Measurements from ENCODE around the gene MS4A6E.
"Not testable (repeated sequence)": the region's sequence is repeated elsewhere in the genome, so short reads cannot be mapped to it uniquely, and the experiment has no call there.

Gene MS4A6E

DNA sequence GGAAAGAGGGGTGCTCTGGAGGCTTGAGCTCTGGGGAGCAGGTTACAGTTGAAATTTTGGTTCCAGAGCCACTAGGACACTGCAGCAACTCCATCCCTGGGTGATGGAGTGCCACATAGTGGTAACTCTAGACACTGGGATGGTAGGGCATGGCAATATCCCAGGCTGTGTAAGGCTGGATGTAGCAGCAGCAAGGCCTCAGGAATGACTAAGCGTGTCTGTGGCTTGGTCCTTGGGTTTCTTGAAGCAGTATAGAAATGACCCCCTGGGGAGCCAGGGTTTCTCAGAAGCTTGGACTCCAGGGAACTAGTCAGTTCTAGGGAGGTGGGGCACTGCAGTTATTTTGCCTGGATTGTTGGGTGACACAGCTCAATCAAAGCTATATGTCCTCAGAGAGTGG is 38.5 kb upstream of the MS4A6E start:
- no peak overlapping the region for H3K4me3 ChIP-seq (ENCODE audit: severe bottlenecking)
- ATAC-seq (ENCODE audit: low read depth) = no peak
- DNase-seq (ENCODE audit: low spot score) = no peak

DNA sequence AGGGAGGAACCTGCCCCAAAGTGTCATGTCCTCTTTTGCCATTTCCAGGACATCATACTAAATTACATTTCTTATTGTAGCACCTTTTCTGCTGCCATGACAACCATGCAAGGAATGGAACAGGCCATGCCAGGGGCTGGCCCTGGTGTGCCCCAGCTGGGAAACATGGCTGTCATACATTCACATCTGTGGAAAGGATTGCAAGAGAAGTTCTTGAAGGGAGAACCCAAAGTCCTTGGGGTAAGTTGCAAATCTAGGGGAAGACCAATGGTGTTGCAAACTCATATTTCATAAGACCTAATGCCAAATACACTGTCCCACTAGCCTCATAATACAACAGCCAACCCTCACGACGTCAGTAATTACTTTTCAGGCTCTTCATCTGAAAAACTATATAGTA is 34.9 kb upstream of the MS4A6E start:
- H3K36me3 ChIP-seq (ENCODE audit: low read depth) = no peaks in the 10 kb centered on the region
- H3K27me3 ChIP-seq (ENCODE audit: insufficient read depth, poor library complexity, severe bottlenecking) = peaks cover 7% of the 10 kb centered on the region
- no peak for DNase-seq (ENCODE audit: low spot score)
- no peak overlapping the region for H3K27ac ChIP-seq (ENCODE audit: poor library complexity, severe bottlenecking)
- TF ChIP-seq, protein P1, sequence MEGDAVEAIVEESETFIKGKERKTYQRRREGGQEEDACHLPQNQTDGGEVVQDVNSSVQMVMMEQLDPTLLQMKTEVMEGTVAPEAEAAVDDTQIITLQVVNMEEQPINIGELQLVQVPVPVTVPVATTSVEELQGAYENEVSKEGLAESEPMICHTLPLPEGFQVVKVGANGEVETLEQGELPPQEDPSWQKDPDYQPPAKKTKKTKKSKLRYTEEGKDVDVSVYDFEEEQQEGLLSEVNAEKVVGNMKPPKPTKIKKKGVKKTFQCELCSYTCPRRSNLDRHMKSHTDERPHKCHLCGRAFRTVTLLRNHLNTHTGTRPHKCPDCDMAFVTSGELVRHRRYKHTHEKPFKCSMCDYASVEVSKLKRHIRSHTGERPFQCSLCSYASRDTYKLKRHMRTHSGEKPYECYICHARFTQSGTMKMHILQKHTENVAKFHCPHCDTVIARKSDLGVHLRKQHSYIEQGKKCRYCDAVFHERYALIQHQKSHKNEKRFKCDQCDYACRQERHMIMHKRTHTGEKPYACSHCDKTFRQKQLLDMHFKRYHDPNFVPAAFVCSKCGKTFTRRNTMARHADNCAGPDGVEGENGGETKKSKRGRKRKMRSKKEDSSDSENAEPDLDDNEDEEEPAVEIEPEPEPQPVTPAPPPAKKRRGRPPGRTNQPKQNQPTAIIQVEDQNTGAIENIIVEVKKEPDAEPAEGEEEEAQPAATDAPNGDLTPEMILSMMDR (IDR thresholded peaks at IDR 0.05; ENCODE audit: poor library complexity, severe bottlenecking) = no peak
- H3K4me3 ChIP-seq (ENCODE audit: severe bottlenecking) = no peak overlapping the region
- no peak for ATAC-seq (ENCODE audit: low read depth)
- no peaks in the 10 kb centered on the region for H3K9me3 ChIP-seq (ENCODE audit: severe bottlenecking)
- H3K4me1 ChIP-seq (ENCODE audit: insufficient read depth, poor library complexity, severe bottlenecking) = no peaks in the 10 kb centered on the region

More for the DNA sequence above, 38.5 kb upstream of the MS4A6E start:
- H3K36me3 ChIP-seq (ENCODE audit: low read depth) = no peaks in the 10 kb centered on the region
- no peak overlapping the region for H3K27ac ChIP-seq (ENCODE audit: poor library complexity, severe bottlenecking)
- no peaks in the 10 kb centered on the region for H3K27me3 ChIP-seq (ENCODE audit: insufficient read depth, poor library complexity, severe bottlenecking)
- H3K4me1 ChIP-seq (ENCODE audit: insufficient read depth, poor library complexity, severe bottlenecking) = no peaks in the 10 kb centered on the region
- no peaks in the 10 kb centered on the region for H3K9me3 ChIP-seq (ENCODE audit: severe bottlenecking)
- TF ChIP-seq, protein P1 (IDR thresholded peaks at IDR 0.05; ENCODE audit: poor library complexity, severe bottlenecking) = no peak

DNA sequence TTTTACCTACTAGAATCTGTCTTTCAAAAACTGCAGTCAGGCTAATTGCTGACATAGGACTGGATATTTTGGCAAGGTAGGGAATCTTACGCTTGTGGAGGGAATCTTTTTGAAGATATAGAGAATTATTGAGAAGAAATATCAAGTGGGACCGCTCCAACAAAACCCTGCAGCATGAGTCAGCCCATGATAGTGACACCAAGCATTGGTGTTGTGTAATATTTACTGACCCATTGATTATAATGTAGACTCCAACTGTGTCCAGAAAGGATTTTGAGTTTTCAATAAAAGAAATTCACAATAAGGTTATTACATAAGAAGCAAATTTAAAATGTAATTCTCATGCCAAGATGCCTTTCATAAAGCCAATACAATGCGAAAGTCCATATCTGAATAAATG is 25.9 kb upstream of the MS4A6E start:
- Histone ChIP-seq H3K4me3 (ENCODE audit: severe bottlenecking) (no peak overlapping the region), H3K27me3 (ENCODE audit: insufficient read depth, poor library complexity, severe bottlenecking) (no peaks in the 10 kb centered on the region), H3K36me3 (ENCODE audit: low read depth) (no peaks in the 10 kb centered on the region), H3K27ac (ENCODE audit: poor library complexity, severe bottlenecking) (no peak overlapping the region), H3K9me3 (ENCODE audit: severe bottlenecking) (no peaks in the 10 kb centered on the region), H3K4me1 (ENCODE audit: insufficient read depth, poor library complexity, severe bottlenecking) (no peaks in the 10 kb centered on the region)
- TF ChIP-seq, protein P1 (IDR thresholded peaks at IDR 0.05; ENCODE audit: poor library complexity, severe bottlenecking) = no peak
- DNase-seq (ENCODE audit: low spot score) (no peak), ATAC-seq (ENCODE audit: low read depth) (no peak)

DNA sequence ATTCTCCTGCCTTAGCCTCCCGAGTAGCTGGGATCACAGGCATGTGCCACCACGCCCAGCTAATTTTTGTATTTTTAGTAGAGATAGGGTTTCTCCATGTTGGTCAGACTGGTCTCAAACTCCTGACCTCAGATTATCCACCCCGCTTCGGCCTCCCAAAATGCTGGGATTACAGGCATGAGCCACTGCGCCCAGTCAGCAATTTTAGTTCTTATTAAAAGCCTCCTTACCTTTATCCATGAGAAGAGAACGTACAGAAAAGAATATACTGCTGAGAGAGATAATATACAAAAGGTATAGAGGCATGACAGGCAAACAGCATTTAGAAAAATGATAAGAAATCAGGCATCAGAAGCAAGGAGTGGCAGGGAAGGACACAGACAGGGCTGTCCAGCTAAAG is 25.2 kb upstream of the MS4A6E start:
- DNase-seq (ENCODE audit: low spot score); ATAC-seq (ENCODE audit: low read depth); H3K27ac ChIP-seq (ENCODE audit: poor library complexity, severe bottlenecking); H3K27me3 ChIP-seq (ENCODE audit: insufficient read depth, poor library complexity, severe bottlenecking); H3K9me3 ChIP-seq (ENCODE audit: severe bottlenecking); H3K36me3 ChIP-seq (ENCODE audit: low read depth); H3K4me1 ChIP-seq (ENCODE audit: insufficient read depth, poor library complexity, severe bottlenecking); H3K4me3 ChIP-seq (ENCODE audit: severe bottlenecking): not testable (repeated sequence)

DNA sequence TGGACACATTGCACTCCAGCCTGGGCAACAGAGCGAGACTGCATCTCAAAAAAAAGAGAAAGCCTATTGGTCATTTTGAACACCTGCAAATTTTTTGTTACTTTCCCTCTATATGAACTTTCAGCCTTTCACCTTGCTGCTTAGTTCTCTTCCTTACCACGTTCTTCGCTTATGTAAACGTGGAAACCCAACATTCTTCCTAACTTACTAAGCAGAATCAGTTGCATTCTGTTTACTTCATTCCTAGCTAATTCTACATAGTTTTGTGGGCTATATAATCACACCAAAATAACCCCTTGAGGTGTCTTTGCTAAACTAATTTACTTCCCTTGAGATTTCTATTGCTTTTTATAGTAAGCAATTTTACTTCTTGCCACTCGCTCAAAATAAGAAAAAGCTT is 23.4 kb upstream of the MS4A6E start:
- no peak overlapping the region for H3K4me3 ChIP-seq (ENCODE audit: severe bottlenecking)
- H3K27me3 ChIP-seq (ENCODE audit: insufficient read depth, poor library complexity, severe bottlenecking) = no peaks in the 10 kb centered on the region
- TF ChIP-seq, protein P1 (IDR thresholded peaks at IDR 0.05; ENCODE audit: poor library complexity, severe bottlenecking) = no peak
- no peak overlapping the region for H3K27ac ChIP-seq (ENCODE audit: poor library complexity, severe bottlenecking)
- H3K36me3 ChIP-seq (ENCODE audit: low read depth) = no peaks in the 10 kb centered on the region
- DNase-seq (ENCODE audit: low spot score) (no peak), ATAC-seq (ENCODE audit: low read depth) (no peak)
- no peaks in the 10 kb centered on the region for H3K4me1 ChIP-seq (ENCODE audit: insufficient read depth, poor library complexity, severe bottlenecking)
- no peaks in the 10 kb centered on the region for H3K9me3 ChIP-seq (ENCODE audit: severe bottlenecking)

All from RWPE2 (cell line).